ENCODE measurements around the gene TSPYL1. TPM values are rescaled to one million over a fixed set of nuclear protein-coding genes. Genes with fewer than 3 reads are reported as not detected.

The TSPYL1 gene
- total and polyA plus RNA-seq, 2 experiments from 2014 or later, result 71.5 to 89.1 TPM

GRCh38 chr6:116246089-116246488, 33.6 kb downstream of the TSPYL1 start:
- H3K4me1 ChIP-seq (ENCODE audit: insufficient read depth), result peaks cover 37% of the 10 kb centered on the region
- H3K4me2 ChIP-seq (ENCODE audit: unreplicated experiment), result peak overlapping the region; percentile 42
- peak; percentile 67 for DNase-seq
- H3K4me3 ChIP-seq, result no peak overlapping the region
- peaks cover 34% of the 10 kb centered on the region for H3K79me2 ChIP-seq (ENCODE audit: insufficient read depth)
- H3K9ac ChIP-seq, result no peak overlapping the region
- no peaks in the 10 kb centered on the region for H4K20me1 ChIP-seq (ENCODE audit: insufficient read depth)
- in situ Hi-C loops (cut with MboI), result no loop called here
- 53 to 59% methylated on average over 4 of the region's 4 CpGs for WGBS, 2 experiments (ENCODE audit: low coverage in 1 of 2, low lambda C conversion rate in 2 of 2, missing lambda C conversion rate in 2 of 2)
- H2AFZ ChIP-seq, result no peak overlapping the region
- TF ChIP-seq EZH2 (IDR thresholded peaks at IDR 0.05; ENCODE audit: insufficient read depth, poor library complexity, severe bottlenecking) (no peak), EZH2phosphoT487 (IDR thresholded peaks at IDR 0.05; ENCODE audit: insufficient read depth, low read depth) (no peak)
- H3K36me3 ChIP-seq (ENCODE audit: low read depth), result peaks cover 6% of the 10 kb centered on the region; the same call in 1 of the 2 replicates
- no peaks in the 10 kb centered on the region for H3K9me3 ChIP-seq (ENCODE audit: low read depth)
- H3K27me3 ChIP-seq (replicated peaks; ENCODE audit: insufficient read depth), result no peaks in the 10 kb centered on the region
- peaks cover 19% of the 10 kb centered on the region; the same call in 1 of the 2 replicates for H3F3A ChIP-seq (ENCODE audit: insufficient read depth)
- no peaks in the 10 kb centered on the region for H3K9me2 ChIP-seq (ENCODE audit: insufficient read depth)
- H3K27ac ChIP-seq, result 0 out of 2 replicates have a peak overlapping the region, but pooled peaks have one; percentile 0

- in situ Hi-C loops (cut with MboI), result no loop called here
- no peak overlapping the region for H3K27ac ChIP-seq
- DNase-seq, result no peak
Measured at GRCh38 chr6:116244284-116244683, 35.4 kb downstream of the TSPYL1 start.

GRCh38 chr6:116239856-116240255, 39.9 kb downstream of the TSPYL1 start:
- in situ Hi-C loops (cut with MboI), result no loop called here
- Histone ChIP-seq H3K9me2 (ENCODE audit: insufficient read depth) (no peaks in the 10 kb centered on the region), H3K36me3 (ENCODE audit: low read depth) (no peaks in the 10 kb centered on the region), H3K79me2 (ENCODE audit: insufficient read depth) (no peaks in the 10 kb centered on the region), H3K9me3 (ENCODE audit: low read depth) (no peaks in the 10 kb centered on the region), H3K4me2 (ENCODE audit: unreplicated experiment) (no peak overlapping the region), H3K4me3 (no peak overlapping the region), H2AFZ (no peak overlapping the region), H3K27me3 (replicated peaks; ENCODE audit: insufficient read depth) (no peaks in the 10 kb centered on the region), H4K20me1 (ENCODE audit: insufficient read depth) (no peaks in the 10 kb centered on the region), H3K9ac (no peak overlapping the region), H3K4me1 (ENCODE audit: insufficient read depth) (no peaks in the 10 kb centered on the region), H3K27ac (no peak overlapping the region), H3F3A (ENCODE audit: insufficient read depth) (no peaks in the 10 kb centered on the region)
- WGBS, 2 experiments (ENCODE audit: low coverage in 1 of 2, low lambda C conversion rate in 2 of 2, missing lambda C conversion rate in 2 of 2), result 93 to 97% methylated on average over 1 of the region's 1 CpG
- DNase-seq, result no peak
- no peak for TF ChIP-seq EZH2phosphoT487 (IDR thresholded peaks at IDR 0.05; ENCODE audit: insufficient read depth, low read depth)
- TF ChIP-seq EZH2 (IDR thresholded peaks at IDR 0.05; ENCODE audit: insufficient read depth, poor library complexity, severe bottlenecking), result no peak

More at GRCh38 chr6:116244284-116244683, 35.4 kb downstream of the TSPYL1 start:
- Histone ChIP-seq H3K4me2 (ENCODE audit: unreplicated experiment) (no peak overlapping the region), H3K4me1 (ENCODE audit: insufficient read depth) (peaks cover 19% of the 10 kb centered on the region), H2AFZ (no peak overlapping the region), H3K27me3 (replicated peaks; ENCODE audit: insufficient read depth) (no peaks in the 10 kb centered on the region), H3K9ac (no peak overlapping the region), H3K9me2 (ENCODE audit: insufficient read depth) (no peaks in the 10 kb centered on the region), H3K79me2 (ENCODE audit: insufficient read depth) (peaks cover 16% of the 10 kb centered on the region), H3K36me3 (ENCODE audit: low read depth) (peaks cover under 1% of the 10 kb centered on the region; the same call in 1 of the 2 replicates), H3F3A (ENCODE audit: insufficient read depth) (peaks cover 14% of the 10 kb centered on the region; the same call in 1 of the 2 replicates), H4K20me1 (ENCODE audit: insufficient read depth) (no peaks in the 10 kb centered on the region), H3K9me3 (ENCODE audit: low read depth) (no peaks in the 10 kb centered on the region), H3K4me3 (no peak overlapping the region)
- 89% methylated on average over 4 of the region's 4 CpGs for WGBS, 2 experiments (ENCODE audit: low coverage in 1 of 2, low lambda C conversion rate in 2 of 2, missing lambda C conversion rate in 2 of 2)
- no peak for TF ChIP-seq EZH2 (IDR thresholded peaks at IDR 0.05; ENCODE audit: insufficient read depth, poor library complexity, severe bottlenecking)
- no peak for TF ChIP-seq EZH2phosphoT487 (IDR thresholded peaks at IDR 0.05; ENCODE audit: insufficient read depth, low read depth)

DNA sequence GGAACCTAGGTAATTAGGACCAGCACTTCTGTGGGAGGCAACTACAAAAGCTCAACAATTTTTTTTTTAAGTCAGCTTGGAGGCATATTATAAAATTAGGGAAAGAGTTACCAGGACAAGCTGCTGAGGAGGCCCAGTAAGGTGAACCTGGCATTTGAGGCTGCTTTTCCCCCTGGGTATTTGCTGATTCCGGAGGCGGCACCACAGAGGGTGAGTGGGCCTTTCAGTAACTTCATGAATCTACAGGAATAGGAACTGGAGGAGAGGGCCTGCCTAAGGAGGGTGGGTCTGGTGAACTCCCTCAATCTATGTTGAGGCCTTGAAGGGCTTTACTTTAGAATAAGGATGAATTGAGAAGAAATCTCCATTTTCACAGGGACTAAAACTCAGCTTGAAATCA, 40.5 kb downstream of the TSPYL1 start:
- no peaks in the 10 kb centered on the region for H4K20me1 ChIP-seq (ENCODE audit: insufficient read depth)
- H3K79me2 ChIP-seq (ENCODE audit: insufficient read depth), result no peaks in the 10 kb centered on the region
- H3K9me3 ChIP-seq (ENCODE audit: low read depth), result no peaks in the 10 kb centered on the region
- WGBS, 2 experiments (ENCODE audit: low coverage in 1 of 2, low lambda C conversion rate in 2 of 2, missing lambda C conversion rate in 2 of 2), result 100% methylated on average over 2 of the region's 2 CpGs
- no peak overlapping the region for H3K4me2 ChIP-seq (ENCODE audit: unreplicated experiment)
- H3K4me1 ChIP-seq (ENCODE audit: insufficient read depth), result no peaks in the 10 kb centered on the region
- H3K4me3 ChIP-seq, result no peak overlapping the region
- no peak overlapping the region for H2AFZ ChIP-seq
- in situ Hi-C loops (cut with MboI), result no loop called here
- TF ChIP-seq EZH2 (IDR thresholded peaks at IDR 0.05; ENCODE audit: insufficient read depth, poor library complexity, severe bottlenecking), result no peak
- TF ChIP-seq EZH2phosphoT487 (IDR thresholded peaks at IDR 0.05; ENCODE audit: insufficient read depth, low read depth), result no peak
- no peaks in the 10 kb centered on the region for H3K36me3 ChIP-seq (ENCODE audit: low read depth)
- no peak overlapping the region for H3K27ac ChIP-seq
- H3F3A ChIP-seq (ENCODE audit: insufficient read depth), result no peaks in the 10 kb centered on the region
- no peaks in the 10 kb centered on the region for H3K27me3 ChIP-seq (replicated peaks; ENCODE audit: insufficient read depth)
- no peak for DNase-seq
- H3K9me2 ChIP-seq (ENCODE audit: insufficient read depth), result no peaks in the 10 kb centered on the region
- no peak overlapping the region for H3K9ac ChIP-seq

DNA sequence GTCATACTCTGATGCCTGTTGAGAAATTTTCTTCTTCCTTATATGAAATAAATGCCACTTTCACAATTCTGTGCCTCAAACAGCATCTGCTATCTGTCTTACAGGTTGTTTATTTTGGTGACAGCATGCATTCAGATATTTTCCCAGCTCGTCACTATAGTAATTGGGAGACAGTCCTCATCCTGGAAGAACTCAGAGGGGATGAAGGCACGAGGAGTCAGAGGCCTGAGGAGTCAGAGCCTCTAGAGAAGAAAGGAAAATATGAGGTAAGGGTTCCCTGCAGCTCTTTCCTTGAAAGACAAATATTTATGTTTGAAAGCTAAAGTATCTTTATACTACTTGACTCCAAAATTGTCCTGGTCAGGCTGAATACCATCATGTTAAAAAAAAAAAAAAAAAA, 41.6 kb downstream of the TSPYL1 start:
- Histone ChIP-seq H3K9ac (no peak overlapping the region), H3K9me2 (ENCODE audit: insufficient read depth) (no peaks in the 10 kb centered on the region), H4K20me1 (ENCODE audit: insufficient read depth) (no peaks in the 10 kb centered on the region), H3K4me3 (no peak overlapping the region), H3K9me3 (ENCODE audit: low read depth) (no peaks in the 10 kb centered on the region), H3K27me3 (replicated peaks; ENCODE audit: insufficient read depth) (no peaks in the 10 kb centered on the region), H3F3A (ENCODE audit: insufficient read depth) (no peaks in the 10 kb centered on the region), H3K79me2 (ENCODE audit: insufficient read depth) (no peaks in the 10 kb centered on the region), H3K27ac (no peak overlapping the region), H3K4me2 (ENCODE audit: unreplicated experiment) (no peak overlapping the region), H2AFZ (no peak overlapping the region), H3K36me3 (ENCODE audit: low read depth) (no peaks in the 10 kb centered on the region), H3K4me1 (ENCODE audit: insufficient read depth) (no peaks in the 10 kb centered on the region)
- DNase-seq, result no peak
- 86% methylated on average over 2 of the region's 2 CpGs for WGBS, 2 experiments (ENCODE audit: low coverage in 1 of 2, low lambda C conversion rate in 2 of 2, missing lambda C conversion rate in 2 of 2)
- in situ Hi-C loops (cut with MboI), result no loop called here
- TF ChIP-seq EZH2 (IDR thresholded peaks at IDR 0.05; ENCODE audit: insufficient read depth, poor library complexity, severe bottlenecking) (no peak), EZH2phosphoT487 (IDR thresholded peaks at IDR 0.05; ENCODE audit: insufficient read depth, low read depth) (no peak)
